HEK293 (cell line): Measurements from ENCODE around the gene LYPD5.

Source experiments
- CTCF ChIA-PET: fragments of 350-600 bp; formaldehyde crosslinking; extraction: SDS; loops from one replicate; lab custom pipeline; 2021; ENCODE audit warnings: antibody characterized with exemption; lab: Yijun Ruan, JAX
- POLR2A ChIA-PET: fragments of 300-600 bp; formaldehyde crosslinking; extraction: SDS; loops from one replicate; lab custom pipeline; 2020; ENCODE audit warnings: antibody characterized with exemption, inconsistent platforms; lab: Yijun Ruan, JAX
- H3K27ac ChIP-seq: fragments of 200-500 bp; sonication (Bioruptor generic); 2 replicates; pipeline ENCODE4 v1.5.1; 2014; ENCODE audit warnings: low read depth, low read length, control low read depth, inconsistent platforms; ENCODE audit errors: extremely low read depth
- H3K36me3 ChIP-seq, 2 experiments: fragments of 200-500 bp in 1 of 2; sonication (Bioruptor generic) in 1 of 2; 1 replicate in 1 of 2; 2 replicates in 1 of 2; pipeline ENCODE4 v1.5.1; 2014 to 2017; ENCODE audit warnings: inconsistent platforms in 2 of 2, low read length in 2 of 2; ENCODE audit not compliant: control insufficient read depth in 2 of 2, insufficient read depth in 1 of 2
- H3K4me1 ChIP-seq: fragments of 200-500 bp; sonication (Bioruptor generic); 2 replicates; pipeline ENCODE4 v1.5.1; 2014; ENCODE audit warnings: mild to moderate bottlenecking, low read length, inconsistent platforms; ENCODE audit not compliant: control insufficient read depth, insufficient read depth
- H3K4me3 ChIP-seq: 2 replicates; pipeline ENCODE4 v1.5.1; 2011; ENCODE audit warnings: low read depth, mild to moderate bottlenecking, control low read depth, low read length, moderate library complexity
- H3K9me3 ChIP-seq: fragments of 200-500 bp; sonication (Bioruptor generic); 2 replicates; pipeline ENCODE4 v1.5.1; 2014; ENCODE audit warnings: low read depth, low read length, inconsistent platforms; ENCODE audit not compliant: control insufficient read depth, insufficient read depth
- BCL11A ChIP-seq: fragments of 450-650 bp; formaldehyde crosslinking; IDR thresholded peaks from 2 replicates; pipeline ENCODE4 v1.5.1; 2016; ENCODE audit warnings: low read depth, missing biosample characterization, missing genetic modification characterization
- CTCF ChIP-seq: fragments of 450-650 bp; formaldehyde crosslinking; IDR thresholded peaks from 2 replicates; pipeline ENCODE4 v1.5.1; 2016; ENCODE audit warnings: missing biosample characterization, missing genetic modification characterization
- INSM2 ChIP-seq: fragments of 450-650 bp; formaldehyde crosslinking; IDR thresholded peaks from 2 replicates; pipeline ENCODE4 v1.5.1; 2016; ENCODE audit warnings: missing biosample characterization, missing genetic modification characterization
- MEIS1 ChIP-seq: sonication (generic); formaldehyde crosslinking; IDR thresholded peaks from 2 replicates; pipeline ENCODE4 v1.8.1; 2022; ENCODE audit warnings: missing genetic modification reagents, mild to moderate bottlenecking, borderline replicate concordance
- PATZ1 ChIP-seq: fragments of 450-650 bp; formaldehyde crosslinking; IDR thresholded peaks from 2 replicates; pipeline ENCODE4 v1.5.1; 2016; ENCODE audit warnings: missing biosample characterization, missing genetic modification characterization
- PRDM1 ChIP-seq: fragments of 450-650 bp; formaldehyde crosslinking; IDR thresholded peaks from 2 replicates; pipeline ENCODE4; 2016; ENCODE audit warnings: missing biosample characterization, missing genetic modification characterization
- RBAK ChIP-seq: fragments of 450-650 bp; formaldehyde crosslinking; IDR thresholded peaks from 2 replicates; pipeline ENCODE4 v1.5.1; 2016; ENCODE audit warnings: missing biosample characterization, missing genetic modification characterization
- SP7 ChIP-seq: fragments of 450-650 bp; formaldehyde crosslinking; IDR thresholded peaks from 2 replicates; pipeline ENCODE4 v1.5.1; 2016; ENCODE audit warnings: missing biosample characterization, missing genetic modification characterization
- ZBTB44 ChIP-seq: fragments of 450-650 bp; IDR thresholded peaks from 2 replicates; pipeline ENCODE4 v1.5.1; 2018; ENCODE audit warnings: missing biosample characterization, mild to moderate bottlenecking, missing genetic modification characterization
- ZNF157 ChIP-seq: fragments of 450-650 bp; formaldehyde crosslinking; IDR thresholded peaks from 2 replicates; pipeline ENCODE4 v1.5.1; 2016; ENCODE audit warnings: missing biosample characterization, missing genetic modification characterization
- ZNF280D ChIP-seq: fragments of 450-650 bp; formaldehyde crosslinking; IDR thresholded peaks from 2 replicates; pipeline ENCODE4 v1.5.1; 2016; ENCODE audit warnings: missing biosample characterization, missing genetic modification characterization
- ZNF548 ChIP-seq: fragments of 450-650 bp; formaldehyde crosslinking; IDR thresholded peaks from 2 replicates; pipeline ENCODE4 v1.5.1; 2016; ENCODE audit warnings: missing biosample characterization, missing genetic modification characterization
- ZNF596 ChIP-seq: fragments of 450-650 bp; IDR thresholded peaks from 2 replicates; pipeline ENCODE4 v1.5.0; 2018; ENCODE audit warnings: missing biosample characterization, mild to moderate bottlenecking, missing genetic modification characterization, moderate library complexity
- ZNF600 ChIP-seq: fragments of 450-650 bp; formaldehyde crosslinking; IDR thresholded peaks from 2 replicates; pipeline ENCODE4 v1.5.1; 2016; ENCODE audit warnings: missing biosample characterization, missing genetic modification characterization
- ZNF624 ChIP-seq: fragments of 450-650 bp; formaldehyde crosslinking; IDR thresholded peaks from 2 replicates; pipeline ENCODE4 v1.5.1; 2017; ENCODE audit warnings: missing biosample characterization, missing genetic modification characterization
- ZNF76 ChIP-seq: fragments of 450-650 bp; formaldehyde crosslinking; IDR thresholded peaks from 2 replicates; pipeline ENCODE4; 2016; ENCODE audit warnings: low read depth, missing biosample characterization, missing genetic modification characterization, borderline replicate concordance

The LYPD5 gene

GRCh38 chr19:43760941-43761340 lies 41.3 kb downstream of the LYPD5 start:
- CTCF ChIA-PET, result interaction anchor here (0.5 to 3.4 kb wide), 4 partner anchors 15 to 149 kb away, joined by 3 to 27 read pairs (median 6); no protein-coding TSS in a partner anchor
- POLR2A ChIA-PET, result interaction anchor here (1.2 kb wide), 1 partner anchor 92 kb away, joined by 7 read pairs; no protein-coding TSS in a partner anchor
- Histone ChIP-seq H3K27ac (no peak overlapping the region), H3K4me3 (no peak overlapping the region), H3K36me3 (peaks cover 4 to 6% of the 10 kb centered on the region in 2 experiments; a peak in 2 of 3 replicates), H3K4me1 (peaks cover 23% of the 10 kb centered on the region), H3K9me3 (no peaks in the 10 kb centered on the region)
- TF ChIP-seq INSM2 (no peak), ZNF548 (tag by site-specific recombination) (no peak), CTCF (no peak), ZNF624 (tag by site-specific recombination) (no peak), SP7 (tag by site-specific recombination) (0 out of 2 replicates have a peak, but pooled peaks have one; percentile 38), ZNF157 (tag by site-specific recombination) (no peak), BCL11A (tag by site-specific recombination) (no peak), ZNF76 (tag by site-specific recombination) (no peak)

GRCh38 chr19:43759515-43759914 lies 42.7 kb downstream of the LYPD5 start:
- peaks cover 6 to 7% of the 10 kb centered on the region in 2 experiments; a peak in 2 of 3 replicates for H3K36me3 ChIP-seq
- no peak overlapping the region for H3K4me3 ChIP-seq
- POLR2A ChIA-PET, result interaction anchor here (0.7 to 1.3 kb wide), 4 partner anchors 10 to 227 kb away, joined by 3 to 6 read pairs (median 3); partner anchors contain the start of gene ZNF575
- H3K4me1 ChIP-seq, result peaks cover 21% of the 10 kb centered on the region
- TF ChIP-seq ZNF600 (tag by site-specific recombination), result peak; percentile 69
- 0 out of 2 replicates have a peak, but pooled peaks have one; percentile 40 for TF ChIP-seq CTCF
- peak; percentile 71 for TF ChIP-seq PRDM1 (tag by site-specific recombination)
- TF ChIP-seq SP7 (tag by site-specific recombination), result 0 out of 2 replicates have a peak, but pooled peaks have one; percentile 71
- no peak for TF ChIP-seq RBAK (tag by site-specific recombination)
- H3K27ac ChIP-seq, result no peak overlapping the region
- CTCF ChIA-PET, result interaction anchor here (0.6 to 9.0 kb wide), 8 partner anchors 8 to 179 kb away, joined by 3 to 151 read pairs (median 4); partner anchors contain the start of gene LYPD5
- no peaks in the 10 kb centered on the region for H3K9me3 ChIP-seq

GRCh38 chr19:43755256-43755801 lies 46.9 kb downstream of the LYPD5 start:
- Histone ChIP-seq H3K36me3 (peaks cover 21 to 30% of the 10 kb centered on the region in 2 experiments), H3K4me1 (peaks cover 33% of the 10 kb centered on the region), H3K27ac (peak overlapping the region; percentile 100), H3K4me3 (peak overlapping the region; percentile 60), H3K9me3 (no peaks in the 10 kb centered on the region)
- CTCF ChIA-PET, result interaction anchor here (0.8 to 9.0 kb wide), 9 partner anchors 8 to 236 kb away, joined by 3 to 151 read pairs (median 6); no protein-coding TSS in a partner anchor
- POLR2A ChIA-PET, result interaction anchor here (0.6 to 4.4 kb wide), 26 partner anchors 9 to 292 kb away, joined by 3 to 63 read pairs (median 5); partner anchors contain the start of genes IRGQ, PLAUR, XRCC1 and ZNF45
- no peak for TF ChIP-seq MEIS1 (CRISPR knock-in tag)
- TF ChIP-seq ZNF596 (tag by site-specific recombination), result no peak
- peak; percentile 82 for TF ChIP-seq ZNF280D (tag by site-specific recombination)
- no peak for TF ChIP-seq ZBTB44 (tag by site-specific recombination)
- no peak for TF ChIP-seq PATZ1 (tag by site-specific recombination)
